ENCODE results near the gene NTRK3. TPM values are rescaled to one million over a fixed set of nuclear protein-coding genes. Genes with fewer than 3 reads are reported as not detected.

Gene NTRK3
- total and polyA plus RNA-seq, 4 donors, result 0.21 to 2.9 (median 0.32) TPM

DNA sequence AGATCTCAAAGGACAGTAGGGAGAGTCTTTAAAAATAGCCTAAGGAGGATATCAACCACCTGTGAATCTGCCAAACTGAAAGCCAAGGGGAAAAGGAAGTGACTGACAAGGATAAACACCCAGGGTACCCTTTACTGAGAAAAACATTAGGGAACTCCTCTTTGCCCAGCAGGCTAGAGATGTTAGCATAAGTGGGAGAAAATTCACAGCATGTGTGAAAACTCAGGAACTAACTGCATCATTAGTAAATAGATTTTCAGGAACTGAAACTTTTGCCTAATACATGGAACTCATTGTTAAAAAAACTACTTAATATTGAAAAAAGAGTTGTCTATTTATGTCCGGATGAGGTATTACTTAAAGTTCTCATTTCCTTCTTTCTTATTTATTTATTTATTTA is 375.5 kb downstream of the NTRK3 start:
- no peaks in the 10 kb centered on the region for H3K4me1 ChIP-seq (ENCODE audit: control insufficient read depth in 4 of 4, insufficient read depth in 4 of 4, low read length in 3 of 4)
- H3K9me3 ChIP-seq (ENCODE audit: control insufficient read depth in 4 of 4, low read length in 3 of 4), result peaks cover 0 to 4% (median 1%) of the 10 kb centered on the region in 4 donors
- no peak for TF ChIP-seq RXRA (IDR thresholded peaks at IDR 0.05)
- peaks cover 0 to 4% (median 0%) of the 10 kb centered on the region in 4 donors for H3K27me3 ChIP-seq (ENCODE audit: control insufficient read depth in 4 of 4, insufficient read depth in 4 of 4, low read length in 3 of 4)
- DNase-seq (ENCODE audit: low spot score), result no peak
- H3K36me3 ChIP-seq (ENCODE audit: control insufficient read depth in 4 of 4, insufficient read depth in 3 of 4, low read depth in 1 of 4, low read length in 3 of 4), result no peaks in the 10 kb centered on the region
- no peak overlapping the region for H3K4me3 ChIP-seq (ENCODE audit: low read depth in 1 of 3, low read length in 3 of 3)
- no peak overlapping the region for H3K27ac ChIP-seq (ENCODE audit: low read depth in 1 of 2, low read length in 2 of 2)
- WGBS, result 80% methylated on average over 1 of the region's 1 CpG
- H3K9ac ChIP-seq (ENCODE audit: low read depth in 1 of 2, low read length in 2 of 2), result no peak overlapping the region

DNA sequence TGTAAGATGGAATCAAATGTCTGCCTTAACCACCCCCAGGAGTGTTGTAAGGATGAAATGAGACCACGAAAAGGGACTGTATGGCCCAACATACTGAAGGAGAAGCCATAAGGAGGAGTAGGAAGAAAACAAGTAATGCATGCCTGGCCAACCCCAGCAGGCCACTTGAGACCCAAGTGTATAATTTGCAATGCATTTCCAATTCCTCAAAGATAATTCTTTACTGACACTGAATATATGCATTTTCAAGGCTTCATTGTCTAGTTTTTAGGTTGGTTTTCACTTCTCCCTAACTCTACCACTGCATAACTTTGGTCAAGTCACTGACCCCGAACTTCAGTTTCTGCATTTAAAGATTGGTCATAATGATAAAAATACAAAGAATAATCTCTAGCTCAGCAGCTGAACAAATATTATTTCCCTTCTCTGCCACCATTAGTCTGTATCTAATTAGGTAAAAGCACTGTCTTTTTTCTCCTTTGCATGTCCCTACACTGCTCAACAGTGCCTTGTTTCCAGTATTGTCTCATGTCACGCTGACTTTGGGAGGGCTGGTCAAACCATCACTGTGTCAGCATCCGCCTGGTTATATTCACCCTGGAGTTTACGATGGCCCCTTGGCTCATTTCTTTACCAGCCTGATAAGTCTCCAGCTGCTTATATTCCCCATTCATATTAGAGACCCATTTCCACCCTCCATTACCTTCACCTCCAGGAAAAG is 378.6 kb downstream of the NTRK3 start:
- no peak overlapping the region for H3K27ac ChIP-seq (ENCODE audit: low read depth in 1 of 2, low read length in 2 of 2)
- 73% methylated on average over 5 of the region's 5 CpGs for WGBS
- TF ChIP-seq RXRA (IDR thresholded peaks at IDR 0.05) (no peak), EGR1 (IDR thresholded peaks at IDR 0.05; ENCODE audit: low read depth in 2 of 2) (no peak), FOXA2 (IDR thresholded peaks at IDR 0.05) (no peak), TAF1 (conservative IDR thresholded peaks at IDR 0.05) (no peak), GABPA (IDR thresholded peaks at IDR 0.05 in 1 of 2, conservative IDR thresholded peaks at IDR 0.05 in 1 of 2) (no peak), SP1 (IDR thresholded peaks at IDR 0.05) (no peak), RAD21 (IDR thresholded peaks at IDR 0.05) (no peak), JUND (IDR thresholded peaks at IDR 0.05) (no peak), YY1 (IDR thresholded peaks at IDR 0.05) (no peak), HNF4G (IDR thresholded peaks at IDR 0.05) (no peak)
- TF ChIP-seq, protein P1, sequence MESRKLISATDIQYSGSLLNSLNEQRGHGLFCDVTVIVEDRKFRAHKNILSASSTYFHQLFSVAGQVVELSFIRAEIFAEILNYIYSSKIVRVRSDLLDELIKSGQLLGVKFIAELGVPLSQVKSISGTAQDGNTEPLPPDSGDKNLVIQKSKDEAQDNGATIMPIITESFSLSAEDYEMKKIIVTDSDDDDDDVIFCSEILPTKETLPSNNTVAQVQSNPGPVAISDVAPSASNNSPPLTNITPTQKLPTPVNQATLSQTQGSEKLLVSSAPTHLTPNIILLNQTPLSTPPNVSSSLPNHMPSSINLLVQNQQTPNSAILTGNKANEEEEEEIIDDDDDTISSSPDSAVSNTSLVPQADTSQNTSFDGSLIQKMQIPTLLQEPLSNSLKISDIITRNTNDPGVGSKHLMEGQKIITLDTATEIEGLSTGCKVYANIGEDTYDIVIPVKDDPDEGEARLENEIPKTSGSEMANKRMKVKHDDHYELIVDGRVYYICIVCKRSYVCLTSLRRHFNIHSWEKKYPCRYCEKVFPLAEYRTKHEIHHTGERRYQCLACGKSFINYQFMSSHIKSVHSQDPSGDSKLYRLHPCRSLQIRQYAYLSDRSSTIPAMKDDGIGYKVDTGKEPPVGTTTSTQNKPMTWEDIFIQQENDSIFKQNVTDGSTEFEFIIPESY (IDR thresholded peaks at IDR 0.05), result no peak
- TF ChIP-seq, protein P2, sequence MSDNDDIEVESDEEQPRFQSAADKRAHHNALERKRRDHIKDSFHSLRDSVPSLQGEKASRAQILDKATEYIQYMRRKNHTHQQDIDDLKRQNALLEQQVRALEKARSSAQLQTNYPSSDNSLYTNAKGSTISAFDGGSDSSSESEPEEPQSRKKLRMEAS (IDR thresholded peaks at IDR 0.05), result no peak
- TF ChIP-seq, protein P3, sequence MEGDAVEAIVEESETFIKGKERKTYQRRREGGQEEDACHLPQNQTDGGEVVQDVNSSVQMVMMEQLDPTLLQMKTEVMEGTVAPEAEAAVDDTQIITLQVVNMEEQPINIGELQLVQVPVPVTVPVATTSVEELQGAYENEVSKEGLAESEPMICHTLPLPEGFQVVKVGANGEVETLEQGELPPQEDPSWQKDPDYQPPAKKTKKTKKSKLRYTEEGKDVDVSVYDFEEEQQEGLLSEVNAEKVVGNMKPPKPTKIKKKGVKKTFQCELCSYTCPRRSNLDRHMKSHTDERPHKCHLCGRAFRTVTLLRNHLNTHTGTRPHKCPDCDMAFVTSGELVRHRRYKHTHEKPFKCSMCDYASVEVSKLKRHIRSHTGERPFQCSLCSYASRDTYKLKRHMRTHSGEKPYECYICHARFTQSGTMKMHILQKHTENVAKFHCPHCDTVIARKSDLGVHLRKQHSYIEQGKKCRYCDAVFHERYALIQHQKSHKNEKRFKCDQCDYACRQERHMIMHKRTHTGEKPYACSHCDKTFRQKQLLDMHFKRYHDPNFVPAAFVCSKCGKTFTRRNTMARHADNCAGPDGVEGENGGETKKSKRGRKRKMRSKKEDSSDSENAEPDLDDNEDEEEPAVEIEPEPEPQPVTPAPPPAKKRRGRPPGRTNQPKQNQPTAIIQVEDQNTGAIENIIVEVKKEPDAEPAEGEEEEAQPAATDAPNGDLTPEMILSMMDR (IDR thresholded peaks at IDR 0.05; ENCODE audit: low read depth, low read length, missing input control), result no peak
- TF ChIP-seq, protein P4, sequence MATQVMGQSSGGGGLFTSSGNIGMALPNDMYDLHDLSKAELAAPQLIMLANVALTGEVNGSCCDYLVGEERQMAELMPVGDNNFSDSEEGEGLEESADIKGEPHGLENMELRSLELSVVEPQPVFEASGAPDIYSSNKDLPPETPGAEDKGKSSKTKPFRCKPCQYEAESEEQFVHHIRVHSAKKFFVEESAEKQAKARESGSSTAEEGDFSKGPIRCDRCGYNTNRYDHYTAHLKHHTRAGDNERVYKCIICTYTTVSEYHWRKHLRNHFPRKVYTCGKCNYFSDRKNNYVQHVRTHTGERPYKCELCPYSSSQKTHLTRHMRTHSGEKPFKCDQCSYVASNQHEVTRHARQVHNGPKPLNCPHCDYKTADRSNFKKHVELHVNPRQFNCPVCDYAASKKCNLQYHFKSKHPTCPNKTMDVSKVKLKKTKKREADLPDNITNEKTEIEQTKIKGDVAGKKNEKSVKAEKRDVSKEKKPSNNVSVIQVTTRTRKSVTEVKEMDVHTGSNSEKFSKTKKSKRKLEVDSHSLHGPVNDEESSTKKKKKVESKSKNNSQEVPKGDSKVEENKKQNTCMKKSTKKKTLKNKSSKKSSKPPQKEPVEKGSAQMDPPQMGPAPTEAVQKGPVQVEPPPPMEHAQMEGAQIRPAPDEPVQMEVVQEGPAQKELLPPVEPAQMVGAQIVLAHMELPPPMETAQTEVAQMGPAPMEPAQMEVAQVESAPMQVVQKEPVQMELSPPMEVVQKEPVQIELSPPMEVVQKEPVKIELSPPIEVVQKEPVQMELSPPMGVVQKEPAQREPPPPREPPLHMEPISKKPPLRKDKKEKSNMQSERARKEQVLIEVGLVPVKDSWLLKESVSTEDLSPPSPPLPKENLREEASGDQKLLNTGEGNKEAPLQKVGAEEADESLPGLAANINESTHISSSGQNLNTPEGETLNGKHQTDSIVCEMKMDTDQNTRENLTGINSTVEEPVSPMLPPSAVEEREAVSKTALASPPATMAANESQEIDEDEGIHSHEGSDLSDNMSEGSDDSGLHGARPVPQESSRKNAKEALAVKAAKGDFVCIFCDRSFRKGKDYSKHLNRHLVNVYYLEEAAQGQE (IDR thresholded peaks at IDR 0.05), result no peak
- TF ChIP-seq, protein P5, sequence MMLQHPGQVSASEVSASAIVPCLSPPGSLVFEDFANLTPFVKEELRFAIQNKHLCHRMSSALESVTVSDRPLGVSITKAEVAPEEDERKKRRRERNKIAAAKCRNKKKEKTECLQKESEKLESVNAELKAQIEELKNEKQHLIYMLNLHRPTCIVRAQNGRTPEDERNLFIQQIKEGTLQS (IDR thresholded peaks at IDR 0.05), result no peak

More for the DNA sequence above, 378.6 kb downstream of the NTRK3 start:
- no peak overlapping the region for H3K9ac ChIP-seq (ENCODE audit: low read depth in 1 of 2, low read length in 2 of 2)
- peaks cover 0 to 2% (median 0%) of the 10 kb centered on the region in 4 donors for H3K9me3 ChIP-seq (ENCODE audit: control insufficient read depth in 4 of 4, low read length in 3 of 4)
- no peak overlapping the region for H3K4me3 ChIP-seq (ENCODE audit: low read depth in 1 of 3, low read length in 3 of 3)
- peaks cover 0 to 4% (median 0%) of the 10 kb centered on the region in 4 donors for H3K27me3 ChIP-seq (ENCODE audit: control insufficient read depth in 4 of 4, insufficient read depth in 4 of 4, low read length in 3 of 4)
- no peak for DNase-seq (ENCODE audit: low spot score)
- no peaks in the 10 kb centered on the region for H3K4me1 ChIP-seq (ENCODE audit: control insufficient read depth in 4 of 4, insufficient read depth in 4 of 4, low read length in 3 of 4)
- no peaks in the 10 kb centered on the region for H3K36me3 ChIP-seq (ENCODE audit: control insufficient read depth in 4 of 4, insufficient read depth in 3 of 4, low read depth in 1 of 4, low read length in 3 of 4)
